B cell (primary cell): Measurements from ENCODE around the gene TMEM109. TPM values are rescaled to one million over a fixed set of nuclear protein-coding genes. Genes with fewer than 3 reads are reported as not detected.

Experiments used
- ATAC-seq: fragments of 200-7000 bp; cut with Tn5 transposase; one replicate; pipeline ENCODE4 v1.10.0; 2021; ENCODE audit warnings: low read depth, mild to moderate bottlenecking, moderate number of reproducible peaks, moderate library complexity
- CTCF ChIA-PET: fragments of 350-600 bp; sonication (Branson Sonifier 250); formaldehyde crosslinking; loops from one replicate; lab custom pipeline; 2021; ENCODE audit warnings: antibody characterized with exemption, inconsistent platforms; lab: Charles Lee
- POLR2A ChIA-PET: fragments of 350-600 bp; sonication (Branson Sonifier 250); formaldehyde crosslinking; loops from one replicate; lab custom pipeline; 2021; ENCODE audit warnings: antibody characterized with exemption; lab: Charles Lee
- DNase-seq: peaks from one replicate; pipeline ENCODE4 v3.0.0; 2013
- H2AFZ ChIP-seq: 2 replicates; pipeline ENCODE4 v1.6.1; 2012; ENCODE audit warnings: mild to moderate bottlenecking, low read depth, low read length; ENCODE audit not compliant: insufficient read depth, poor library complexity, severe bottlenecking
- H3K27ac ChIP-seq, 2 donors: 1 replicate in 1 of 2; 2 replicates in 1 of 2; pipeline ENCODE4 v1.5.1; 2012 to 2013; ENCODE audit warnings: low read length in 2 of 2, mild to moderate bottlenecking in 2 of 2, moderate library complexity in 1 of 2
- H3K27me3 ChIP-seq, 4 experiments: fragments of 200-600 bp in 1 of 4; sonication (generic) in 1 of 4; replicated peaks in 1 of 4; 1 replicate in 2 of 4; 2 replicates in 2 of 4; pipeline versions ENCODE4 v1.6.1 to v1.7.0; 2013 to 2016; ENCODE audit warnings: low read length in 3 of 4, mild to moderate bottlenecking in 2 of 4, mixed read lengths in 1 of 4, moderate library complexity in 1 of 4; ENCODE audit not compliant: insufficient read depth in 4 of 4, control insufficient read depth in 3 of 4; ENCODE audit errors: control extremely low read depth in 1 of 4
- H3K36me3 ChIP-seq, 2 experiments: replicated peaks in 1 of 2; 1 replicate in 1 of 2; 2 replicates in 1 of 2; pipeline versions ENCODE4 v1.6.1 to v1.7.1; 2013; ENCODE audit warnings: low read length in 1 of 2; ENCODE audit not compliant: insufficient read depth in 2 of 2, control insufficient read depth in 1 of 2; ENCODE audit errors: control extremely low read depth in 1 of 2, extremely low read depth in 1 of 2
- H3K4me1 ChIP-seq, 2 donors: fragments of 200-600 bp in 1 of 2; sonication (generic) in 1 of 2; 1 replicate in 1 of 2; 2 replicates in 1 of 2; pipeline versions ENCODE4 v1.5.1 to v1.6.1; 2013 to 2017; ENCODE audit warnings: low read length in 2 of 2; ENCODE audit not compliant: control insufficient read depth in 2 of 2, insufficient read depth in 2 of 2
- H3K4me2 ChIP-seq: replicated peaks from 2 replicates; pipeline ENCODE3; 2012; ENCODE audit warnings: mild to moderate bottlenecking, low read depth, low read length; ENCODE audit not compliant: poor library complexity, severe bottlenecking
- H3K4me3 ChIP-seq, 5 experiments: fragments of 200-600 bp in 1 of 5; sonication (generic) in 1 of 5; 1 replicate in 3 of 5; 2 replicates in 2 of 5; pipeline versions ENCODE4 v1.5.1 to v1.7.0; 2011 to 2016; ENCODE audit warnings: low read length in 4 of 5, mild to moderate bottlenecking in 4 of 5, low read depth in 2 of 5, control low read depth in 1 of 5, moderate library complexity in 1 of 5; ENCODE audit not compliant: insufficient read depth in 1 of 5; ENCODE audit errors: control extremely low read depth in 1 of 5, extremely low read depth in 1 of 5
- H3K79me2 ChIP-seq: fragments of 200-600 bp; sonication (generic); one replicate; pipeline ENCODE4 v1.6.0; 2016; ENCODE audit warnings: low read length; ENCODE audit not compliant: control insufficient read depth, insufficient read depth
- H3K9ac ChIP-seq: fragments of 200-600 bp; sonication (generic); 2 replicates; pipeline ENCODE4 v1.6.1; 2017; ENCODE audit warnings: mild to moderate bottlenecking, low read length, moderate library complexity
- H3K9me3 ChIP-seq, 3 donors: one replicate each; pipeline versions ENCODE4 v1.6.1 to v1.7.1; 2013; ENCODE audit warnings: low read length in 2 of 3; ENCODE audit not compliant: control insufficient read depth in 2 of 3, insufficient read depth in 1 of 3; ENCODE audit errors: control extremely low read depth in 1 of 3
- H4K20me1 ChIP-seq: 2 replicates; pipeline ENCODE4 v1.6.0; 2012; ENCODE audit warnings: mild to moderate bottlenecking, low read length; ENCODE audit not compliant: insufficient read depth, control insufficient read depth, poor library complexity, severe bottlenecking
- H3K27ac Mint-ChIP-seq: one replicate; pipeline ENCODE4 v1.8.0; 2021; ENCODE audit warnings: mixed read lengths
- H3K27me3 Mint-ChIP-seq: one replicate; pipeline ENCODE4 v1.8.0; 2021; ENCODE audit warnings: mixed read lengths
- H3K4me1 Mint-ChIP-seq: one replicate; pipeline ENCODE4 v1.8.0; 2021; ENCODE audit warnings: mixed read lengths
- H3K4me3 Mint-ChIP-seq: one replicate; pipeline ENCODE4 v1.8.0; 2021; ENCODE audit warnings: mixed read lengths
- H3K9me3 Mint-ChIP-seq: one replicate; pipeline ENCODE4 v1.8.0; 2022; ENCODE audit warnings: mixed read lengths; ENCODE audit not compliant: insufficient read depth
- CTCF ChIP-seq: fragments of 200-600 bp; IDR thresholded peaks from one replicate; pipeline ENCODE4 v1.8.0; 2022; ENCODE audit warnings: antibody characterized with exemption, mild to moderate bottlenecking
- EZH2 ChIP-seq: IDR thresholded peaks from 2 replicates; pipeline ENCODE4 v1.6.1; 2012; ENCODE audit warnings: borderline replicate concordance, low read depth, mild to moderate bottlenecking, moderate library complexity, low read length; ENCODE audit not compliant: insufficient read depth, poor library complexity, severe bottlenecking
- WGBS: methylation state at CpG from one replicate; pipeline ENCODE4 v1.1.5; 2013; ENCODE audit warnings: missing lambda C conversion rate; ENCODE audit not compliant: insufficient coverage; 5-methylcytosine and 5-hydroxymethylcytosine counted together
- intact Hi-C: fragments of 100-400 bp; cut with micrococcal nuclease; formaldehyde crosslinking; loops from one replicate; pipeline ENCODE4 v1.10.0; 2022
- polyA plus RNA-seq: library from polyadenylated mRNA; depleted of rRNA; stranded (reverse); fragments of >200 nt; gene quantifications from 2 replicates; pipeline ENCODE4 v1.2.3, GENCODE V29; 2012
- total RNA-seq, 2 donors: library from RNA; stranded (reverse); fragments of 120-200 nt in 1 of 2; gene quantifications; 1 replicate in 1 of 2; 2 replicates in 1 of 2; pipeline versions ENCODE4 v1.2.3 to v1.2.4, GENCODE V29; 2013 to 2022

Gene TMEM109
- total and polyA plus RNA-seq, 2 donors (not counting 1 experiment from before 2014, with no cell fraction given): 32.0 to 99.4 TPM

- H3K4me2 ChIP-seq: peak overlapping the region; percentile 40
- intact Hi-C loops: no loop called here
- no peak overlapping the region for H3K9ac ChIP-seq
- CTCF ChIA-PET: interaction anchor here (0.6 to 1.6 kb wide), 4 partner anchors 22 to 161 kb away, joined by 3 to 10 read pairs (median 3); no protein-coding TSS in a partner anchor
- H3K27me3 ChIP-seq: no peaks in the 10 kb centered on the region
- POLR2A ChIA-PET: interaction anchor here (0.6 kb wide), 1 partner anchor 82 kb away, joined by 5 read pairs; no protein-coding TSS in a partner anchor
- no peaks in the 10 kb centered on the region for H3K9me3 Mint-ChIP-seq
- H3K4me3 ChIP-seq: no peak overlapping the region
- WGBS: 100% methylated on average over 2 of the region's 5 CpGs
- H2AFZ ChIP-seq: no peak overlapping the region
- ATAC-seq (no peak), DNase-seq (no peak)
- TF ChIP-seq CTCF: no peak
- no peak for TF ChIP-seq EZH2
- H3K4me1 Mint-ChIP-seq: peaks cover 65% of the 10 kb centered on the region
- H4K20me1 ChIP-seq: peaks cover 63% of the 10 kb centered on the region
- peaks cover 82% of the 10 kb centered on the region for H3K79me2 ChIP-seq
- peak overlapping the region; percentile 51 for H3K27ac Mint-ChIP-seq
- peak overlapping the region; percentile 53 for H3K4me3 Mint-ChIP-seq
- H3K27ac ChIP-seq: peak overlapping the region in 1 of 2 donors; percentile 64
- H3K9me3 ChIP-seq: no peaks in the 10 kb centered on the region
- H3K4me1 ChIP-seq: peaks cover 36 to 41% of the 10 kb centered on the region in 2 donors
- no peaks in the 10 kb centered on the region for H3K27me3 Mint-ChIP-seq
- peaks cover 7 to 43% of the 10 kb centered on the region in 2 experiments for H3K36me3 ChIP-seq
These were observed 34.3 kb downstream of the TMEM109 start for GRCh38 chr11:60948250-60948649.

- Histone ChIP-seq H3K36me3 (peaks cover 4 to 29% of the 10 kb centered on the region in 2 experiments), H4K20me1 (peaks cover 46% of the 10 kb centered on the region), H3K4me2 (peak overlapping the region; percentile 100), H2AFZ (no peak overlapping the region), H3K27ac (peak overlapping the region in 1 of 2 donors; percentile 98), H3K27me3 (no peaks in the 10 kb centered on the region), H3K4me1 (peaks cover 48 to 55% of the 10 kb centered on the region in 2 donors), H3K9ac (peak overlapping the region; percentile 88), H3K79me2 (peaks cover 71% of the 10 kb centered on the region), H3K9me3 (no peaks in the 10 kb centered on the region), H3K4me3 (peak overlapping the region; percentile 12 to 99 (median 81))
- peak; percentile 20 for DNase-seq
- H3K9me3 Mint-ChIP-seq: no peaks in the 10 kb centered on the region
- ChIA-PET POLR2A (interaction anchor here (0.9 to 3.6 kb wide), 4 partner anchors 18 to 211 kb away, joined by 3 to 26 read pairs (median 4); partner anchors contain the start of genes PRPF19 and TMEM109), CTCF (interaction anchor here (1.0 to 1.4 kb wide), 8 partner anchors 9 to 237 kb away, joined by 3 to 12 read pairs (median 5); no protein-coding TSS in a partner anchor)
- intact Hi-C loops: loop anchor here (5.0 kb wide), 1 partner anchor 108 kb away; the partner anchor contains the start of gene CCDC86
- H3K4me3 Mint-ChIP-seq: peak overlapping the region; percentile 90
- WGBS: 61% methylated on average over 3 of the region's 6 CpGs
- ATAC-seq: no peak
- peak overlapping the region; percentile 91 for H3K27ac Mint-ChIP-seq
- peaks cover 64% of the 10 kb centered on the region for H3K4me1 Mint-ChIP-seq
- no peak for TF ChIP-seq EZH2
- no peaks in the 10 kb centered on the region for H3K27me3 Mint-ChIP-seq
These were observed 36.1 kb downstream of the TMEM109 start for GRCh38 chr11:60950024-60950423.
